Liver (tissue), 9 donors: ENCODE results near the gene SMPD3. TPM values are rescaled to one million over a fixed set of nuclear protein-coding genes. Genes with fewer than 3 reads are reported as not detected.

Experiments
- DNase-seq: peaks from one replicate; pipeline ENCODE4 v3.0.0-alpha.2; 2017; ENCODE audit warnings: low spot score
- H3K27ac ChIP-seq, 2 donors: one replicate each; pipeline ENCODE4 v1.7.0; 2013; ENCODE audit warnings: inconsistent platforms in 2 of 2, low read length in 2 of 2, control low read depth in 1 of 2, low read depth in 1 of 2, mild to moderate bottlenecking in 1 of 2
- H3K27me3 ChIP-seq, 4 donors: one replicate each; pipeline versions ENCODE4 v1.6.1 to v1.7.0; 2013; ENCODE audit warnings: low read length in 3 of 4, inconsistent platforms in 1 of 4, mild to moderate bottlenecking in 1 of 4, moderate library complexity in 1 of 4; ENCODE audit not compliant: control insufficient read depth in 4 of 4, insufficient read depth in 4 of 4
- H3K36me3 ChIP-seq, 4 donors: one replicate each; pipeline versions ENCODE4 v1.6.1 to v1.7.0; 2013; ENCODE audit warnings: low read length in 3 of 4, mild to moderate bottlenecking in 3 of 4, low read depth in 1 of 4, moderate library complexity in 1 of 4; ENCODE audit not compliant: control insufficient read depth in 4 of 4, insufficient read depth in 3 of 4
- H3K4me1 ChIP-seq, 4 donors: one replicate each; pipeline versions ENCODE4 v1.6.1 to v1.7.0; 2013; ENCODE audit warnings: low read length in 3 of 4, mild to moderate bottlenecking in 3 of 4, moderate library complexity in 1 of 4; ENCODE audit not compliant: control insufficient read depth in 4 of 4, insufficient read depth in 4 of 4
- H3K4me3 ChIP-seq, 3 donors: one replicate each; pipeline versions ENCODE4 v1.6.1 to v1.7.0; 2013; ENCODE audit warnings: low read length in 3 of 3, control low read depth in 1 of 3, low read depth in 1 of 3, mild to moderate bottlenecking in 1 of 3
- H3K9ac ChIP-seq, 2 donors: one replicate each; pipeline ENCODE4 v1.7.0; 2013; ENCODE audit warnings: low read length in 2 of 2, mild to moderate bottlenecking in 2 of 2, moderate library complexity in 2 of 2, control low read depth in 1 of 2, low read depth in 1 of 2
- H3K9me3 ChIP-seq, 4 donors: one replicate each; pipeline versions ENCODE4 v1.6.1 to v1.7.0; 2013; ENCODE audit warnings: low read length in 3 of 4; ENCODE audit not compliant: control insufficient read depth in 4 of 4
- ATF3 ChIP-seq: IDR thresholded peaks from 2 replicates; pipeline ENCODE4 v1.6.1; 2016; ENCODE audit warnings: antibody characterized with exemption
- CTCF ChIP-seq: fragments of 150-350 bp; IDR thresholded peaks from 2 replicates; pipeline ENCODE4 v1.5.1; 2017; ENCODE audit warnings: improper control_type of control experiment, low read depth, low read length; ENCODE audit not compliant: missing input control
- EGR1 ChIP-seq, 2 donors: IDR thresholded peaks; 2 replicates each; pipeline ENCODE4 v1.6.1; 2016 to 2018; ENCODE audit warnings: antibody characterized with exemption in 2 of 2, low read depth in 2 of 2
- FOXA1 ChIP-seq: IDR thresholded peaks from 2 replicates; pipeline ENCODE4 v1.6.1; 2016; ENCODE audit warnings: antibody characterized with exemption
- FOXA2 ChIP-seq: IDR thresholded peaks from 2 replicates; pipeline ENCODE4 v1.6.1; 2016; ENCODE audit warnings: antibody characterized with exemption
- GABPA ChIP-seq, 2 donors: IDR thresholded peaks in 1 of 2; conservative IDR thresholded peaks in 1 of 2; 2 replicates each; pipeline ENCODE4 v1.6.1; 2016; ENCODE audit warnings: antibody characterized with exemption in 2 of 2, mild to moderate bottlenecking in 1 of 2, moderate library complexity in 1 of 2
- HNF4A ChIP-seq, 2 donors: conservative IDR thresholded peaks; 2 replicates each; pipeline ENCODE4 v1.6.1; 2016; ENCODE audit warnings: antibody characterized with exemption in 2 of 2, mild to moderate bottlenecking in 2 of 2
- HNF4G ChIP-seq: IDR thresholded peaks from 2 replicates; pipeline ENCODE4 v1.6.1; 2016; ENCODE audit warnings: antibody characterized with exemption
- JUND ChIP-seq, 2 donors: IDR thresholded peaks; 2 replicates each; pipeline ENCODE4 v1.6.1; 2016; ENCODE audit warnings: antibody characterized with exemption in 2 of 2
- MAX ChIP-seq: IDR thresholded peaks from 2 replicates; pipeline ENCODE4 v1.6.1; 2016; ENCODE audit warnings: antibody characterized with exemption
- NR2F2 ChIP-seq: IDR thresholded peaks from 2 replicates; pipeline ENCODE4 v1.6.1; 2016; ENCODE audit warnings: antibody characterized with exemption
- RAD21 ChIP-seq, 2 donors: IDR thresholded peaks; 2 replicates each; pipeline ENCODE4 v1.6.1; 2016; ENCODE audit warnings: antibody characterized with exemption in 2 of 2, mild to moderate bottlenecking in 2 of 2
- REST ChIP-seq: IDR thresholded peaks from 2 replicates; pipeline ENCODE4 v1.6.1; 2016; ENCODE audit warnings: antibody characterized with exemption, mild to moderate bottlenecking
- SP1 ChIP-seq: IDR thresholded peaks from 2 replicates; pipeline ENCODE4 v1.6.1; 2018; ENCODE audit warnings: antibody characterized with exemption, mild to moderate bottlenecking
- TAF1 ChIP-seq: conservative IDR thresholded peaks from 2 replicates; pipeline ENCODE4 v1.6.1; 2016; ENCODE audit warnings: antibody characterized with exemption, mild to moderate bottlenecking
- YY1 ChIP-seq: IDR thresholded peaks from 2 replicates; pipeline ENCODE4 v1.6.1; 2016; ENCODE audit warnings: antibody characterized with exemption, mild to moderate bottlenecking
- ZBTB33 ChIP-seq: IDR thresholded peaks from 2 replicates; pipeline ENCODE4 v1.6.1; 2016; ENCODE audit warnings: antibody characterized with exemption
- WGBS: extraction: QIAGEN DNeasy Blood & Tissue Kit; methylation state at CpG from one replicate; pipeline ENCODE4 v1.1.7; 2013; 5-methylcytosine and 5-hydroxymethylcytosine counted together
- polyA plus RNA-seq, 2 donors: library from polyadenylated mRNA; stranded (reverse) in 1 of 2; unstranded in 1 of 2; fragments of 200-250 nt in 1 of 2; fragments of >200 nt in 1 of 2; fragmentation: Nextera tagmentation in 1 of 2; extraction: Ambion mirVana in 1 of 2; gene quantifications; one replicate each; pipeline versions ENCODE4 v1.2.1 to v1.2.3, GENCODE V29; 2013 to 2015
- total RNA-seq, 2 donors: library from RNA; depleted of rRNA; stranded (reverse); fragments of >200 nt; gene quantifications; one replicate each; pipeline ENCODE4 v1.2.3, GENCODE V29; 2014
- donor health status: healthy.
- donor health status: healthy.
- donor health status: healthy.
- donor health status: healthy.
- donor health status: healthy.

The SMPD3 gene
- total and polyA plus RNA-seq, 4 donors = 0.33 to 10.6 (median 2.7) TPM

GRCh38 chr16:68360956-68361355, 87.4 kb downstream of the SMPD3 start (continued):
- TF ChIP-seq REST (no peak), GABPA (IDR thresholded peaks at IDR 0.05 in 1 of 2, conservative IDR thresholded peaks at IDR 0.05 in 1 of 2) (no peak)

GRCh38 chr16:68360547-68360946, 87.8 kb downstream of the SMPD3 start:
- no peak for DNase-seq
- no peaks in the 10 kb centered on the region for H3K27me3 ChIP-seq
- H3K4me1 ChIP-seq = no peaks in the 10 kb centered on the region
- no peak overlapping the region for H3K9ac ChIP-seq
- WGBS = 91% methylated on average over 18 of the region's 18 CpGs
- no peak overlapping the region for H3K4me3 ChIP-seq
- TF ChIP-seq RAD21 (IDR thresholded peaks at IDR 0.05) (no peak), SP1 (no peak), EGR1 (IDR thresholded peaks at IDR 0.05; ENCODE audit: low read depth in 2 of 2) (no peak), CTCF (no peak), TAF1 (no peak), YY1 (no peak), ATF3 (no peak), GABPA (IDR thresholded peaks at IDR 0.05 in 1 of 2, conservative IDR thresholded peaks at IDR 0.05 in 1 of 2) (no peak), JUND (IDR thresholded peaks at IDR 0.05) (no peak), HNF4G (no peak), ZBTB33 (no peak), HNF4A (conservative IDR thresholded peaks at IDR 0.05) (no peak), FOXA2 (no peak), NR2F2 (no peak), MAX (no peak), FOXA1 (no peak)
- H3K9me3 ChIP-seq = no peaks in the 10 kb centered on the region
- no peak overlapping the region for H3K27ac ChIP-seq
- H3K36me3 ChIP-seq = peaks cover 2 to 22% (median 9%) of the 10 kb centered on the region in 4 donors
